GM19238 (cell line): ENCODE measurements around the gene VDR.

Experiments used
- DNase-seq: peaks from one replicate; pipeline ENCODE4 v3.0.0; 2011; ENCODE audit warnings: low spot score; ENCODE audit not compliant: insufficient read length

Gene VDR

GRCh38 chr12:47904713-47905709, at the start of gene VDR:
VDR (minus strand) TSS chr12:47904994; CDS start chr12:47879113, 25,881 bp downstream.
- peak; percentile 83 for DNase-seq

DNA sequence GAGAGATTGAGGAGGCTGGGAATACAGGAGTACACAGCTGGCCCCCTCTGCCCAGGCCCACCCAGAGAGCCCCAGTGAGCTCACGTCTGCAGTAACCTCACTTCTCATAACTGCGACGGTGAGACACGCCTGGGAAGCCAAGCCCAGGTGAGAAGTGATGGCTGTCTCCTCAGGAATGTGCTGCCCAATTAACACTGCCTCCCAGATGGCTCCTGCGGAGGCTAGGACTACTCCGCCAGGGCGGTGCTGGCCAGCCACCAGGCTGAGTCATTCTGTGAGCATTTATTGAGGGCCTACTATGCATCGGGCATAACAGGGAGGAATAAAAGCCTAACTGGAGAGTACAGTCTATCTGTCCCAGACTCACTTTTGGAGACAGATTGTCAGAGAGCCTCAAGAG, 49.3 kb upstream of the VDR start:
- DNase-seq, result no peak

DNA sequence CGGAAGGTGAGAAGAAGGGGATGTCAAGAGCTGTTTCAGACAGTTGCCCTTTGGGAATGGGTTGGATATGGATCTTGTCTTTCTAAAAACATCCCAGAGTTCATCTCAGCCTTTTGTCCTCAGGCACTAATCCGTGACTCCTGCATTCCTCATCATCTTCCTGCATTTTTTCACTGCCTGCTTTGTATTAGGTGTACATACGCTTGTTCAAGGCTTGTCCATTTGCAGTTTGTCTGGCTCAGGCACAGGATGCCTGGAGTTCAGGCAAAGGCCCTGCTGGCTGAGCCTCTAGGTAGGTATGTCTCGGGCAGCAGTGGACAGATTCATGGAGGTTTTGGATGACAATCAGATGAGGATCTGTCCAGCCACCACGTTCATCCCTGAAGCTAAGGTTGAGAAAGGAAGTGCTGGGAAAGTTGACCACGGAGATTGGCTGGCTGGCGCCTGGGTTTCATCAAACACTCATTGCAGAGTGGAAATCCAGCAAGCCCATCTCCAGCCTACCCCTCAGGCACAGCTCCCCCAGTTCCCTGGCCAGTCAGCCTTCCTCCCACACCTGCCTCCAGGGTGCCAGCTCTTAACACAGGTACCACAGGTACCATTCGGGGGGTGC, 46.2 kb upstream of the VDR start:
- DNase-seq, result no peak

DNA sequence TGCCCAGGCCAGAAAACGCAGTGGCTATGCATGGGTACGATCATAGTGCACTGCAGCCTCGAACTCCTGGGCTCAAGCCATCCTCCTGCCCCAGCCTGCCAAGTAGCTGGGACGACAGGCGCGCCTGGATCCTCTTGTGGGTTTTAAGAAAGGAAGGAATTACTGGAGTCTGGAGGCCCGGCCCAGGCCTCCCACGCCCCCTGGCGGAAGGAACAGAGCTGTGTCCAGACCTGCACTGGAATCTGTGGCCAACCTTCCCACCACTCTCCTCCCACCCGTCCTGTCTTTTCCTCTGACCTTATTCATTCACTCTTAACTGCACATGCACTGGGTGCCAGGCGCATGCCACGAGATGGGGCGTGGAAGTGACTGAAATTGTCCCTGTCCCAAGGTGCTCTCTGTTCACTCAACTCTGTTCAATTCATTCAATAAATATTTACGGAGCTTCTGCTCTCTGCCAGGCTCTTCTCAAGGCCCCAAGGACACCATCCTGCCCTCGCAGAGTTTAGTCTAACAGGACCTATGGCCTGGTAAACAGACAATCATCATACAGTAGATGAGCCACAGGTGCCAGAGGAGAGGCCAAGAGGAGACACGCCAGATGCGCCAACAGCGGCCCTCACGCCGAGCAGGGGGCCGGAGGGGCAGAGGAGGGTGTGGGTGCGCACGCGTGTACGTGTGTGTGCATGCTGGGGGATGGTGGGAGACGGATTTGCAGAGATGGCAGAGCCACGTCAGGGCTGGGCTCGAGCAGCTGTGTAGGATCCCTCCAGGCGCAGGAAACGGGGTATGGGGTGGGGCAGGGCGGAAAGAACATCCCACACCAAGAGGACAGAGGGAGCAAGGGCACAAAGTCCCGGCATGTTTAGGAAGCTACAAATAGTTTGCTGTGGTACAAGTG, 44.9 kb upstream of the VDR start:
- peak; percentile 72 for DNase-seq

- no peak for DNase-seq
Measured at GRCh38 chr12:47947341-47947740, 42.5 kb upstream of the VDR start.

DNA sequence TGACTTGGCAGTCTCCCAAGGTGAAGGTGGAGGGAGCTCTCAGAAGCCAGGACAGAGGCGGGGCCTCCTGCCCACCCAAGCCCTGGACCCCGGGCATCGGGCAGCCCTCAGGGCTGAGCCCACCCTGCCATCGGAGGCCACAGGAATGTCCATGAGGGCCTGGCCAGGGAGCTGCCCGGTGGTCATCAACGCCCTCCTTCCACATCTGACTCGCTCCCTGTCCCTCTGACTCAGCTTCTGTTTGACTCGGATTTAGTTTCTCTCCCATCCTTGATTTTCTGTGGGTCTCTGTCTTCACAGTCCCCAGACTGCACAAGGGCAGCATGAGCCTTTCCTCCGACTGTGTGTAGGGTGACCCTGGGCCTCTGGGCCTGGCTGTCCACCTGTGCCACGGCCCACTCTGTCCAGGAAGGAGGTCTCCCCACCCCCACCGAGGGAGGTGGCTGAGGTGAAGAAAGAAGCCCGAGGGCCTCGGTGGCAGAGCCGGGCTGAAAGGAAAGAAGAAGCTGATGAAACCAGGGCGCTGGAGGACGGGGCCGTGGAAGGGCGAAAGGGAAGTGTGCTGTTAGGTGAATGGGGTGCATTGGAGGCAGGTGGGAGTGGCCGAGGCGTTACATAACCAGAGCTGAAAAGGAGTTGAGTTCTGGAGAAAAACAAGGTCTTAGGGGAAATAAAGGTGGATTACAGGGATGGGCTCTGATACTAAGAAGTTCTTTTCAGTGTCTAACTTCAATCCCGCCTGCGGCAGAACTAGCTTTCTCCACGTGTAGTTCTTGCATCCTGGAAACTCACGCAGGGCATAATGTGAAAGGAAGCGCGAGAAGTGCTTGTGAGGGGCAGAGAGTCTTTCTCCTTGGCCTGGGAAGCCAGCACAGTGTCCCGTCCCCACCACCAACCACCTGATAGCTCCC, 41.9 kb upstream of the VDR start:
- no peak for DNase-seq

DNA sequence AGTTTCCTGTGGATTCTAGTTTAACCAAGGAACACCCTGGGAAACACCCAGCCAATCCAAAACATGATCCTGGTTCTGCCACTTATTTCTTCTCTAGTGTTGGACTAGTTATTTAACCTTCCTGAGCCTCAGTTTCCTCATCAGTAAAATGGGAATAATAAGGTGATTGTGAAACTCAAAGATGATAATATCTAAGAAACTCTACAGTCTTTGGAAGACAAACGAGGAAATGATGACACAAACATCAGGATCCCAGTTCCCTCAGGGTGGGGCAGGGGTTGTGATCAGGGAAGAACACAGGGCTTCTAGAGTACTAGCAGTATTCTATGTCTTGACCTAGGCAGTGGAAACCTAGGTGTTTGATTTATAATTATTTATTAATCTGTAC, 40.5 kb upstream of the VDR start:
- no peak for DNase-seq

- DNase-seq, result no peak
Measured at GRCh38 chr12:47944685-47945340, 40.0 kb upstream of the VDR start.

DNA sequence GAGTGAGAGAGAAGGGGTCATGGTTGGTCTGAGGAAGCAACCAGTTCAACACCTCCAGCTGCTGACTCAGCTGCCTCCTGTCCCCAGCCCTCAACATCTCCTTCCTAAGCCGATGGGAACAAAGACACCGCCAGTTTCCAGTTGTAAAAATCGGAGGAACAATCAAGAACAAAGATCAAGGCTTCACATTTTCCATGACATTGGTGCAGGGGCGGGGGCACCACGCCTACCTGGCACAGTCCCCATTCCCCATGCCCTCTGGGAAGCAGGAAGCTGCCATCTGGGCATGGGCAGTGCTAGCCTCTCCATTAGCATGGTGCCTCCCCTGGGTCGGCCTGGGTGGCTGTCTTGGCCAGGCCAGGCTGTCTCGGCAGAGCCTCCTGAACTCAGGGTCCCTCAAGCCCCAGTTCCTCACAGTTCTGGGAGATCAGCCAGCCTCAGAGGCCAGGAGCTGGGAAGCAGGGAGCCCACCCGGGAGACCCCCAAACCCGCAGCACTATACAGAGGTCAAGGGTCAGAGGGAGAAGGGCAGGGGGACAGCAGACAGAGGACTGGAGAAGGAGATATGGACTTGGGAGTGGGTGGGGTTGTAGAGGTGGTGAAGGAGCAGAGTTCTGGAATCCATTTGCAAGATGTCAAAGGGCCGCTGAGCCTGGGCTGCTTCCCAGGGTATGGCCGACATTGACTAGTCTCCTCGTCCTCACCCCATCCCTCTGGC, 39.0 kb upstream of the VDR start:
- no peak for DNase-seq

GRCh38 chr12:47942614-47943225, 37.9 kb upstream of the VDR start:
- no peak for DNase-seq

DNA sequence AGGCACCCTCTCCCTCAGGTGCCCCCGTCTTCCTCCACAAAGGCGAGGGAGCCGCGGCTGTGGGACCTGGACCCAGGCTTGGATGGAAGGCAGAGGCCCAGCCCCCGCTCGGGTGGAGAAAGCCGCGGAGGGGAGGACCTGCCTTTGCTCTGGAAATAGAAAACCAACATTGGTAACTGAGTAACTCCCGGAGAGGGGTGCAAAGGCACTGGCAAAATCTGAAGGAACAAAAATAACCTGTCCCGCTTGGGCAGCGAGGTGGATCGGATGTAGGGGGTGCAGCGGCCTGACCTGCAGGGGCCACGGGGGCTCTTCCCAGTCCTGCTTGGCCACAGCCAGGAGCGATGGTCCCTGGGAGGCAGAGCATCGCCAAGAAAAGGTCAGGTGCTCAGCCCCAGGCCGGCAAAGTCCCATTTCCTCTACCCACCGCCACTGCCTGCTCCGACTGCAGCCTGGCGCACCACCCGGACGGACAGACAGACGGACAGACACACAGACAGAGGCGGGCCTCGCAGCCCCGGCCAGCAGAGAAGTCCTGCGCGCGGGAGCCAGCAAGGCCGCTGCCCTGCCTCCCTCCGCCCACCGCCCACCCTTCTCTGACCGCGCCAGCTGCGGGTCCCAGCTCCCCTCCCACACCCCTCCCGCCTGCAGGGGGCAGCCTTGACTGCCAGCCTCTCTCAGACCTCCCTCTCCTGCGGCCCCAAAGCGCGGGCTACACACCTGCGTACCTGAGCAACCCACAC, 37.2 kb upstream of the VDR start:
- peak; percentile 38 for DNase-seq

DNA sequence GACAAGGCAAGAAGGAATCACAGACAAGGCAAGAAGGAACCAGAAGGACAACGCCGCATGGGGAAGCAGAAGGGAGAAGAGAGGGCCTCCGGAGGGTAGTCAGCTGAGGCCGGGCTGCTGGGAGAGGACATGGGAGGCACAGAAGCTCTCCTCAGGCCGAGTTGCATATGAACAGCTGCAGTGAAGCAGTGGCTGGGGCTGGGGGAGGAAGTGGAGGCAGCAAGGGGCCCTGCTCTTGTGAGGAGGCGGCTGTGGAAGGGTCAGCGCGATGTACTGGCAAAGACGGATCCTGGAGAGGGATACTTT, 36.6 kb upstream of the VDR start:
- DNase-seq, result no peak

DNA sequence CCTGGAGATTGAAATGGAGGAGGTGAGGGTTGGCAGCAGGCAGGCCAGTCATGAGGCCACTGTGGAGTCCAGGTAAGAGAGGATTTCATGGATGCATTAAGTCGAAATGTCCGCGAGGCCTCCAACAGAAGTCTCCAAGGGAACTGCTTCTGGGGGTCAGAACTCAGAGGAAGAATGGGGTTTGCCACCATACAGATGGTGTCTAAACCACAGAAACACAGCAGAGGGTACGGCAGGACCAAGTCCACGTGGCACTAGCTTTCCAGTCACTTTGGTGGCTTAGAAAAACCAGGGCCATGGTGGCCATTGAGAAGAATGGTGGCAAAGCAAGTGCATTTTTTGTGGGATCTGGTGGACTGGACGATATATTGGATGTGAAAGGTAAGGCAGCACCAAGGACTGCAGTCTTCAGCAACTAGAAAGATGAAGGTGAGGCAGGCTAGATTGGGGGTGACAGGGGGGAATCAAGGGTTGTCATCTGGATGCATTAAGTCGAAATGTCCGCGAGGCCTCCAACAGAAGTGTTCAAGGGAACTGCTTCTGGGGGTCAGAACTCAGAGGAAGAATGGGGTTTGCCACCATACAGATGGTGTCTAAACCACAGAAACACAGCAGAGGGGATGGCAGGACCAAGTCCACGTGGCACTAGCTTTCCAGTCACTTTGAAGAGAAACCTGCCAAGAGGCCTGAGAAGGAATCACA, 36.1 kb upstream of the VDR start:
- no peak for DNase-seq

GRCh38 chr12:47939009-47939601, 34.3 kb upstream of the VDR start:
- no peak for DNase-seq

GRCh38 chr12:47938594-47938993, 33.8 kb upstream of the VDR start:
- DNase-seq, result no peak

DNA sequence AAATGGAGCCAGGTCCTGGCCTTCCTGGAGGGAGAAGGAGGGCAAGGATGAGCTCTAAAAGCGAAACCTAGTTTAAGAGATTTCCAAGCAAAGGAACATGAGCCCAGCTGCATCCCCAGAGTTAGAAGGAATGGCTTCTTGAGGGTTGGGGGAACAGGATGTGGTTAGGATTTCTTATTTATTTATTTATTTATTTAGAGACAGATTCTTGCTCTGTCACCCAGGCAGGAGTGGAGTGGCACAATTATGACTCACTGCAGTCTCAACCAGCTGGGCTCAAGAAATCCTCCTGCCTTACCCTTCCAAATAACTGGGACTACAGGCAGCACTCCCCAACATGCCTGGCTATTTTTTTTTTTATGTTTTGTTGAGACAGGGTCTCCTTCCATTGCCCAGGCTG, 33.3 kb upstream of the VDR start:
- DNase-seq, result no peak

- DNase-seq, result no peak
Measured at GRCh38 chr12:47935184-47935583, 30.4 kb upstream of the VDR start.

GRCh38 chr12:47931187-47931586, 26.4 kb upstream of the VDR start:
- no peak for DNase-seq
